CD4-positive, CD25-positive, alpha-beta regulatory T cell (primary cell): Measurements from ENCODE around the gene URB1. TPM values are rescaled to one million over a fixed set of nuclear protein-coding genes. Genes with fewer than 3 reads are reported as not detected.
A peak's percentile ranks its signal among the peaks of the same experiment; 100 is the strongest.
"Not testable (repeated sequence)": the region's sequence is repeated elsewhere in the genome, so short reads cannot be mapped to it uniquely, and the experiment has no call there.

ENCODE experiments used
- ATAC-seq, 2 donors: fragments of 150-1000 bp; cut with Tn5 transposase; one replicate each; pipeline ENCODE4 v1.10.0; 2021; ENCODE audit warnings: low read depth in 2 of 2, moderate number of reproducible peaks in 2 of 2, moderate library complexity in 1 of 2
- DNase-seq, 3 donors: peaks; one replicate each; pipeline versions ENCODE4 v3.0.0 to v3.0.0-alpha.2; 2012 to 2022; ENCODE audit warnings: mixed read lengths in 1 of 3
- H3K27ac ChIP-seq: one replicate; pipeline ENCODE4 v1.7.0; 2013; ENCODE audit warnings: mild to moderate bottlenecking, low read length; ENCODE audit not compliant: insufficient read depth, poor library complexity, severe bottlenecking
- H3K27me3 ChIP-seq: one replicate; pipeline ENCODE4 v1.7.0; 2013; ENCODE audit warnings: low read length; ENCODE audit not compliant: control insufficient read depth, insufficient read depth
- H3K36me3 ChIP-seq: one replicate; pipeline ENCODE4 v1.7.0; 2013; ENCODE audit warnings: mild to moderate bottlenecking, low read length, moderate library complexity; ENCODE audit not compliant: control insufficient read depth, insufficient read depth
- H3K4me1 ChIP-seq: 2 replicates; pipeline ENCODE4 v1.7.0; 2013; ENCODE audit warnings: mild to moderate bottlenecking, low read length; ENCODE audit not compliant: insufficient read depth, control insufficient read depth, poor library complexity, severe bottlenecking
- H3K4me3 ChIP-seq: one replicate; pipeline ENCODE4 v1.7.0; 2013; ENCODE audit warnings: low read depth, mild to moderate bottlenecking, low read length, moderate library complexity
- H3K9me3 ChIP-seq, 2 experiments: 1 replicate in 1 of 2; 2 replicates in 1 of 2; pipeline ENCODE4 v1.7.0; 2013; ENCODE audit warnings: low read length in 2 of 2, mild to moderate bottlenecking in 1 of 2, moderate library complexity in 1 of 2; ENCODE audit not compliant: control insufficient read depth in 2 of 2
- H3K27ac Mint-ChIP-seq, 3 donors: one replicate each; pipeline ENCODE4 v1.8.0; 2020 to 2022; ENCODE audit warnings: mild to moderate bottlenecking in 3 of 3, mixed read lengths in 3 of 3, moderate library complexity in 2 of 3
- H3K27me3 Mint-ChIP-seq: one replicate; pipeline ENCODE4 v1.8.0; 2022; ENCODE audit warnings: mild to moderate bottlenecking, mixed read lengths
- H3K36me3 Mint-ChIP-seq: one replicate; pipeline ENCODE4 v1.8.0; 2020; ENCODE audit warnings: mixed read lengths
- H3K4me1 Mint-ChIP-seq, 4 donors: one replicate each; pipeline ENCODE4 v1.8.0; 2020 to 2022; ENCODE audit warnings: mixed read lengths in 4 of 4, mild to moderate bottlenecking in 1 of 4
- H3K4me3 Mint-ChIP-seq, 4 donors: one replicate each; pipeline ENCODE4 v1.8.0; 2020 to 2022; ENCODE audit warnings: mild to moderate bottlenecking in 4 of 4, mixed read lengths in 4 of 4, moderate library complexity in 3 of 4
- H3K9me3 Mint-ChIP-seq, 7 donors: one replicate each; pipeline ENCODE4 v1.8.0; 2020 to 2022; ENCODE audit warnings: mixed read lengths in 7 of 7, mild to moderate bottlenecking in 3 of 7, moderate library complexity in 2 of 7
- polyA plus RNA-seq, 4 donors: library from polyadenylated mRNA; unstranded; fragments of 300-500 nt; fragmentation: Illumina TruSeq; gene quantifications; one replicate each; pipeline ENCODE4 v1.2.3, GENCODE V29; 2021
- total RNA-seq: library from RNA; stranded (reverse); gene quantifications from one replicate; pipeline ENCODE4 v1.2.3, GENCODE V29; 2022

The URB1 gene
- total RNA-seq (9.4 TPM), polyA plus RNA-seq (1 to 10 TPM; 1.5 to 3.2 (median 2.7) TPM)

GRCh38 chr21:32392880-32393676, at the start of gene URB1:
Gene URB1 (minus strand): TSS chr21:32393012. CDS start chr21:32392910, 102 bp downstream.
- H3K27ac ChIP-seq = peak within 1 kb of the TSS; percentile 72
- H3K9me3 ChIP-seq = no peaks in the 10 kb centered on the region
- peaks cover 3% of the 10 kb centered on the region for H3K36me3 ChIP-seq
- Mint-ChIP-seq H3K27me3 (peaks cover 26% of the 10 kb centered on the region), H3K4me1 (peaks cover 6 to 52% (median 30%) of the 10 kb centered on the region in 4 donors), H3K4me3 (peak within 1 kb of the TSS; percentile 88 to 98 (median 93)), H3K27ac (peak within 1 kb of the TSS; percentile 66 to 88 (median 88)), H3K36me3 (peaks cover 14% of the 10 kb centered on the region), H3K9me3 (no peaks in the 10 kb centered on the region)
- H3K4me1 ChIP-seq = peaks cover 20% of the 10 kb centered on the region
- peak within 1 kb of the TSS; percentile 82 for H3K4me3 ChIP-seq
- DNase-seq (peak; percentile 92 to 94 (median 93)), ATAC-seq (peak; percentile 98)
- H3K27me3 ChIP-seq = peaks cover 3% of the 10 kb centered on the region

- Histone ChIP-seq H3K4me1 (no peaks in the 10 kb centered on the region), H3K4me3 (no peak overlapping the region), H3K27me3 (no peaks in the 10 kb centered on the region), H3K36me3 (no peaks in the 10 kb centered on the region), H3K27ac (no peak overlapping the region), H3K9me3 (no peaks in the 10 kb centered on the region)
- ATAC-seq (no peak), DNase-seq (no peak)
- Mint-ChIP-seq H3K27me3 (no peaks in the 10 kb centered on the region), H3K4me1 (peaks cover 4 to 8% (median 6%) of the 10 kb centered on the region in 4 donors), H3K4me3 (no peak overlapping the region), H3K36me3 (peaks cover 11% of the 10 kb centered on the region), H3K27ac (peak overlapping the region in 1 of 3 donors; percentile 26), H3K9me3 (peaks cover 0 to 4% (median 0%) of the 10 kb centered on the region in 7 donors)
Measured at GRCh38 chr21:32437729-32438128, 44.9 kb upstream of the URB1 start.

- H3K9me3 ChIP-seq, H3K4me3 Mint-ChIP-seq, H3K27me3 Mint-ChIP-seq, H3K4me1 Mint-ChIP-seq, H3K27me3 ChIP-seq, H3K27ac ChIP-seq, H3K4me1 ChIP-seq, ATAC-seq, H3K9me3 Mint-ChIP-seq, H3K4me3 ChIP-seq, H3K36me3 ChIP-seq, DNase-seq: not testable (repeated sequence)
- Mint-ChIP-seq H3K36me3 (peaks cover 14% of the 10 kb centered on the region), H3K27ac (peak overlapping the region in 1 of 3 donors; percentile 79)
Measured at GRCh38 chr21:32432982-32433660, 40.3 kb upstream of the URB1 start.

GRCh38 chr21:32427958-32428623, 35.3 kb upstream of the URB1 start:
- H3K9me3 Mint-ChIP-seq = peaks cover 0 to 3% (median 0%) of the 10 kb centered on the region in 7 donors
- H3K4me1 Mint-ChIP-seq = peaks cover 0 to 7% (median 2%) of the 10 kb centered on the region in 4 donors
- no peaks in the 10 kb centered on the region for H3K36me3 ChIP-seq
- no peaks in the 10 kb centered on the region for H3K27me3 Mint-ChIP-seq
- DNase-seq (no peak), ATAC-seq (no peak)
- no peaks in the 10 kb centered on the region for H3K9me3 ChIP-seq
- H3K27ac Mint-ChIP-seq = peak overlapping the region in 1 of 3 donors; percentile 0
- H3K27ac ChIP-seq = no peak overlapping the region
- no peaks in the 10 kb centered on the region for H3K4me1 ChIP-seq
- no peak overlapping the region for H3K4me3 ChIP-seq
- no peaks in the 10 kb centered on the region for H3K27me3 ChIP-seq
- H3K4me3 Mint-ChIP-seq = no peak overlapping the region
- peaks cover 13% of the 10 kb centered on the region for H3K36me3 Mint-ChIP-seq

- no peak for ATAC-seq
- H3K27me3 Mint-ChIP-seq = no peaks in the 10 kb centered on the region
- Histone ChIP-seq H3K27ac (no peak overlapping the region), H3K9me3 (no peaks in the 10 kb centered on the region), H3K27me3 (no peaks in the 10 kb centered on the region), H3K4me1 (no peaks in the 10 kb centered on the region), H3K36me3 (no peaks in the 10 kb centered on the region), H3K4me3 (no peak overlapping the region)
- DNase-seq = no peak
- no peak overlapping the region for H3K27ac Mint-ChIP-seq
- H3K4me1 Mint-ChIP-seq = peaks cover 0 to 7% (median 1%) of the 10 kb centered on the region in 4 donors
- H3K36me3 Mint-ChIP-seq = peaks cover 15% of the 10 kb centered on the region
- no peak overlapping the region for H3K4me3 Mint-ChIP-seq
- peaks cover 0 to 5% (median 0%) of the 10 kb centered on the region in 7 donors for H3K9me3 Mint-ChIP-seq
Measured at GRCh38 chr21:32426592-32427051, 33.8 kb upstream of the URB1 start.

- no peaks in the 10 kb centered on the region for H3K27me3 ChIP-seq
- no peak overlapping the region for H3K4me3 Mint-ChIP-seq
- no peak for ATAC-seq
- H3K27ac Mint-ChIP-seq = no peak overlapping the region
- H3K4me1 ChIP-seq = no peaks in the 10 kb centered on the region
- H3K4me3 ChIP-seq = no peak overlapping the region
- H3K4me1 Mint-ChIP-seq = peaks cover 0 to 7% (median 1%) of the 10 kb centered on the region in 4 donors
- H3K36me3 Mint-ChIP-seq = peaks cover 15% of the 10 kb centered on the region
- H3K9me3 ChIP-seq = no peaks in the 10 kb centered on the region
- H3K27ac ChIP-seq = no peak overlapping the region
- H3K9me3 Mint-ChIP-seq = peaks cover 0 to 5% (median 0%) of the 10 kb centered on the region in 7 donors
- H3K36me3 ChIP-seq = no peaks in the 10 kb centered on the region
- no peaks in the 10 kb centered on the region for H3K27me3 Mint-ChIP-seq
- no peak for DNase-seq
Measured at GRCh38 chr21:32426066-32426465, 33.3 kb upstream of the URB1 start.

GRCh38 chr21:32425628-32426027, 32.8 kb upstream of the URB1 start:
- H3K27me3 ChIP-seq = no peaks in the 10 kb centered on the region
- H3K27ac ChIP-seq = no peak overlapping the region
- no peak overlapping the region for H3K27ac Mint-ChIP-seq
- H3K27me3 Mint-ChIP-seq = no peaks in the 10 kb centered on the region
- no peaks in the 10 kb centered on the region for H3K9me3 ChIP-seq
- peaks cover 0 to 5% (median 0%) of the 10 kb centered on the region in 7 donors for H3K9me3 Mint-ChIP-seq
- H3K4me3 ChIP-seq = no peak overlapping the region
- ATAC-seq (no peak), DNase-seq (no peak)
- H3K36me3 ChIP-seq = no peaks in the 10 kb centered on the region
- peaks cover 15% of the 10 kb centered on the region for H3K36me3 Mint-ChIP-seq
- no peak overlapping the region for H3K4me3 Mint-ChIP-seq
- no peaks in the 10 kb centered on the region for H3K4me1 ChIP-seq
- H3K4me1 Mint-ChIP-seq = peaks cover 0 to 7% (median 1%) of the 10 kb centered on the region in 4 donors
